ENCODE measurements around the gene PABPC1L2B.
"Not testable (repeated sequence)": the region's sequence is repeated elsewhere in the genome, so short reads cannot be mapped to it uniquely, and the experiment has no call there.

PABPC1L2B gene

GRCh38 chrX:73002733-73003132 is at the start of gene PABPC1L2B:
TSS of gene PABPC1L2B (plus strand) at chrX:73002939. CDS start at chrX:73003643, 704 bp downstream.
- not testable (repeated sequence) for DNase-seq (ENCODE audit: low spot score)

GRCh38 chrX:72959971-72960370 is 42.8 kb upstream of the PABPC1L2B start:
- DNase-seq (ENCODE audit: low spot score), result not testable (repeated sequence)

DNA sequence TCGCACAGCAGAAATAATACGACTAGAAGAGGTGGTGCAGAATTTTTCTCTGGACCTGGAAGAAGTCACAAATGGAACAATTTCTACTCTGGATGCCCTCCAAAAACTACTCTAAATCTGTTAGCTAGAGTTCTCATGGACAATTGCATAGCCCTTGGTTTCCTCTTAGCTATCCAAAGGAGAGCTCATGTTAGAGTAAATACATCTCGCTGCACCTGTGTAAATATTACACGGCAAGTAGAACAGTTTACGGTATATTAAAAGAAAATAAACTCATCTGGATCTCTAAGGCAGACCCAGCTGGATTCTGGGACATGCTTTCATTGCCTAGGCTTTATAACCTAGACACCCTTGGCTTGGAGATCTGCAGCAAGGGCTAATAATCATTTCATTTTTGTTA is 30.9 kb upstream of the PABPC1L2B start:
- not testable (repeated sequence) for DNase-seq (ENCODE audit: low spot score)

GRCh38 chrX:72974885-72975284 is 27.9 kb upstream of the PABPC1L2B start:
- not testable (repeated sequence) for DNase-seq (ENCODE audit: low spot score)

DNA sequence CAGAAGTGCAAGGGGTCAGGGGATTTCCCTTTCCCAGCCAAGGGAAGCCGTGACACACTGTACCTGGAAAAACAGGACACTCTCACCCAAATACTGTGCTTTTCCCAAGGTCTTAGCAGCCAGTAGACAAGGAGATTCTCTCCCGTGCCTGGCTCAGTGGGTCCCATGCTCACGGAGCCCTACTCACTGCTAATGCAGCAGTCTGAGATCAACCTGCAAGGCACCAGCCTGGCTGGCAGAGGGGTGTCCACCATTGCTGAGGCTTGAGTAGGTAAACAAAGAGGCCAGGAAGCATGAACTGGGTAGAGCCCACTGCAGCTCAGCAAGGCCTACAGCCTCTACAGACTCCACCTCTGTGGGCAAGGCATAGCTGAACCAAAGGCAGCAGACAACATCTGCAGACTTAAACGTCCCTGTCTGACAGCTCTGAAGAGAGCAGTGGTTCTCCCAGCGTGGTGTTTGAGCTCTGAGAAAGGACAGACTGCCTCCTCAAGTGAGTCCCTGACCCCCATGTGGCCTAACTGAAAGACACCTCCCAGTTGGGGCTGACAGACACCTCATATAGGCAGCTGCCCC is 21.8 kb upstream of the PABPC1L2B start:
- not testable (repeated sequence) for DNase-seq (ENCODE audit: low spot score)

DNA sequence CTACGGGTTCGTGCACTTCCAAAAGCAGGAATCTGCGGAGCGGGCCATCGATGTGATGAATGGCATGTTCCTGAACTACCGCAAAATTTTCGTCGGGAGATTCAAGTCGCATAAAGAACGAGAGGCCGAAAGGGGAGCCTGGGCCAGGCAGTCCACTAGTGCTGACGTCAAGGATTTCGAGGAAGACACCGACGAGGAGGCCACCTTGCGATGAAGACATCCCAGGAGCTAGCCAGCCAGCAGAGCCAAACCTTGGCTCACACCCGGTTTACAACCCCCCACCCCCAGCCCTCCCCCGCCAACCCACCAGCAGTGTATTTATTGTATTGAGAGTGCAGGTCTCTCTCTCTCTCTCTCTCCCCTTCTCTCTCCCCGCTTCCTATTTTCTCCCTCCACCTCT is 1.3 kb downstream of the PABPC1L2B start:
- DNase-seq (ENCODE audit: low spot score), result not testable (repeated sequence)

DNA sequence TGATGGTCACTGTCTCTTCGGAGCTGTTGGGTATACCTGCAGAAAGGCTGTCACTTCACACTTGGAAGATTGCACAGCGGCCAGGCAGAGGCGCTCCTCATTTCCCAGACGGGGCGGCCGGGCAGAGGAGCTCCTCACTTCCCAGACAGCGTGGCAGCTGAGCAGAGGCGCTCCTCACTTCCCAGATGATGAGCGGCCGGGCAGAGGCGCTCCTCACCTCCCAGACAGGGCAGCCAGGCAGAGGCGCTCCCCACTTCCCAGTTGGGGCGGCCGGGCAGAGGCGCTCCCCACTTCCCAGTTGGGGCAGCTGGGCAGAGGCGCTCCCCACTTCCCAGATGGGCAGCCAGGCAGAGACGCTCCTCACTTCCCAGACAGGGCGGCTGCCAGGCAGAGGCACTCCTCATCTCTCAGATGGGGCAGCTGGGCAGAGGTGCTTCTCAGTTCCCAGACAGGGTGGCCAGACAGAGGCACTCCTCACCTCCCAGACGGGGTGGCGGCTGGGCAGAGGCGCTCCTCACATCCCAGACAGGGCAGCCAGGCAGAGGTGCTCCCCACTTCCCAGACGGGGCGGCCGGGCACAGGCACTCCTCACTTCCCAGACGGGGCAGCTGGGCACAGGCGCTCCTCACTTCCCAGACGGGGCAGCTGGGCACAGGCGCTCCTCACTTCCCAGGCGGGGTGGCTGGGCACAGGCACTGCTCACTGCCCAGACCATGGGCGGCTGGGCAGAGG is 18.8 kb downstream of the PABPC1L2B start:
- DNase-seq (ENCODE audit: low spot score), result no peak

DNA sequence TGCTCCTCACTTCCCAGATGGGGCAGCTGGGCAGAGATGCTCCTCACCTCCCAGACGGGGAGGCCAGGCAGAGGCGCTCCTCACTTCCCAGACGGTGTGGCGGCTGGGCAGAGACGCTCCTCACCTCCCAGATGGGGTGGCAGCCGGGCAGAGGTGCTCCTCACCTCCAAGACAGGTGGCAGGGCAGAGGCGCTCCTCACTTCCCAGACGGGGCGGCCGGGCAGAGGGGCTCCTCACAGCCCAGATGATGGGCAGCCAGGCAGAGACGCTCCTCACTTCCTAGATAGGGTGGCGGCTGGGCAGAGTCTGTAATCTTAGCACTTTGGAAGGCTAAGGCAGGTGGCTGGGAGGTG is 19.3 kb downstream of the PABPC1L2B start:
- not testable (repeated sequence) for DNase-seq (ENCODE audit: low spot score)

GRCh38 chrX:73028876-73029275 is 26.1 kb downstream of the PABPC1L2B start:
- DNase-seq (ENCODE audit: low spot score), result no peak
